Hepatocyte (in vitro differentiated cells): ENCODE measurements around the gene INO80. TPM values are rescaled to one million over a fixed set of nuclear protein-coding genes. Genes with fewer than 3 reads are reported as not detected.

Experiments
- DNase-seq: peaks from one replicate; pipeline ENCODE4 v3.0.0-alpha.2; 2016; ENCODE audit warnings: low spot score
- H2AFZ ChIP-seq: fragments of 200-600 bp; sonication (generic); 2 replicates; pipeline ENCODE4 v1.6.0; 2016; ENCODE audit warnings: antibody characterized with exemption, mild to moderate bottlenecking
- H3K27ac ChIP-seq: fragments of 200-600 bp; sonication (generic); 2 replicates; pipeline ENCODE4 v1.5.1; 2016; ENCODE audit warnings: mild to moderate bottlenecking
- H3K27me3 ChIP-seq: fragments of 200-600 bp; sonication (generic); 2 replicates; pipeline ENCODE4 v1.6.1; 2016
- H3K36me3 ChIP-seq: fragments of 200-600 bp; sonication (generic); replicated peaks from 2 replicates; pipeline ENCODE4 v1.5.1; 2016; ENCODE audit warnings: low read depth; ENCODE audit not compliant: insufficient read depth
- H3K4me1 ChIP-seq: fragments of 200-600 bp; sonication (generic); 2 replicates; pipeline ENCODE4 v1.5.1; 2016; ENCODE audit warnings: mild to moderate bottlenecking, moderate library complexity; ENCODE audit not compliant: insufficient read depth
- H3K4me2 ChIP-seq: fragments of 200-600 bp; sonication (generic); 2 replicates; pipeline ENCODE4 v1.6.0; 2016
- H3K4me3 ChIP-seq: fragments of 200-600 bp; sonication (generic); 2 replicates; pipeline ENCODE4 v1.5.1; 2016; ENCODE audit warnings: mild to moderate bottlenecking
- H3K79me2 ChIP-seq: fragments of 200-600 bp; sonication (generic); 2 replicates; pipeline ENCODE4 v1.6.0; 2017; ENCODE audit warnings: mild to moderate bottlenecking
- H3K9me2 ChIP-seq: fragments of 200-600 bp; sonication (generic); replicated peaks from 2 replicates; pipeline ENCODE4 v1.6.0; 2017; ENCODE audit warnings: mild to moderate bottlenecking; ENCODE audit not compliant: insufficient read depth
- H3K9me3 ChIP-seq: fragments of 200-600 bp; sonication (generic); 2 replicates; pipeline ENCODE4 v1.5.1; 2016; ENCODE audit warnings: low read depth, mild to moderate bottlenecking
- H4K20me1 ChIP-seq: fragments of 200-600 bp; sonication (generic); 2 replicates; pipeline ENCODE4 v1.6.0; 2016; ENCODE audit warnings: mild to moderate bottlenecking; ENCODE audit not compliant: insufficient read depth, poor library complexity, severe bottlenecking
- CTCF ChIP-seq: fragments of 200-600 bp; sonication (generic); IDR thresholded peaks from 2 replicates; pipeline ENCODE4 v1.5.1; 2016; ENCODE audit warnings: antibody characterized with exemption, mild to moderate bottlenecking; ENCODE audit not compliant: poor library complexity
- EZH2 ChIP-seq: fragments of 200-600 bp; sonication (generic); IDR thresholded peaks from 2 replicates; pipeline ENCODE4 v1.6.1; 2016; ENCODE audit warnings: antibody characterized with exemption, mild to moderate bottlenecking, borderline replicate concordance
- EZH2phosphoT487 ChIP-seq: fragments of 200-600 bp; sonication (generic); IDR thresholded peaks from one replicate; pipeline ENCODE4 v1.6.1; 2018; ENCODE audit warnings: antibody characterized with exemption, mild to moderate bottlenecking, low read depth, moderate library complexity; ENCODE audit not compliant: unreplicated experiment, severe bottlenecking
- WGBS: methylation state at CpG from one replicate; pipeline ENCODE4 v1.1.6; 2016; ENCODE audit warnings: low lambda C conversion rate; ENCODE audit errors: missing lambda C conversion rate; 5-methylcytosine and 5-hydroxymethylcytosine counted together
- polyA plus RNA-seq: library from polyadenylated mRNA; unstranded; fragments of >200 nt; fragmentation: Nextera tagmentation; extraction: Ambion mirVana; gene quantifications from 2 replicates; pipeline ENCODE4 v1.2.1, GENCODE V29; 2016
- total RNA-seq: library from RNA; depleted of rRNA; stranded (reverse); fragments of >200 nt; gene quantifications from 2 replicates; pipeline ENCODE4 v1.2.3, GENCODE V29; 2014

INO80 gene
- total and polyA plus RNA-seq, 2 experiments from 2014 or later = 4.5 to 15.5 TPM

DNA sequence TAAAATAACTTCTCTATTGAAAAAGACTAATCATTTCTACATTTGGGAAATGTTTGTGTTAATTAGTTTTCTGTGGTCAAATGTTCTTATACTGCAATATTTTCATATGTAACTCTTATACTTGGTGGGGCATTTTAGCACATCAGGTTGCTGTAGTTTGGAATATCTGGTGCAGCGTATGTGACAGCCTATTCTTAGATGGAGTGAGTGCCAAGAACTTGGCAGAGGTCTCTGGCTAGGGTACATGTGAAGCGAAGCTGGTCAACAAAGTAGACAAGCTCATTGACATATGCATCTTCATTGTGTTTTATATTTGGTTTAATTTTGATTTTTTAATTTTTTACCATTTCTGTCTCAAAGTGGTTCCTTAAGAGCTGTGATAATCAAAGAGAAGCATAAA is 109.6 kb downstream of the INO80 start:
- no peaks in the 10 kb centered on the region for H3K36me3 ChIP-seq
- H3K27ac ChIP-seq = no peak overlapping the region
- no peaks in the 10 kb centered on the region for H4K20me1 ChIP-seq
- H3K9me3 ChIP-seq = no peaks in the 10 kb centered on the region
- no peak for TF ChIP-seq EZH2
- H3K9me2 ChIP-seq = no peaks in the 10 kb centered on the region
- peaks cover 11% of the 10 kb centered on the region for H3K4me1 ChIP-seq
- no peak for DNase-seq
- no peaks in the 10 kb centered on the region for H3K27me3 ChIP-seq
- no peak overlapping the region for H3K4me3 ChIP-seq
- peaks cover 4% of the 10 kb centered on the region for H3K79me2 ChIP-seq
- no peak overlapping the region for H2AFZ ChIP-seq
- H3K4me2 ChIP-seq = no peak overlapping the region
- 100% methylated on average over 2 of the region's 2 CpGs for WGBS

GRCh38 chr15:41004490-41004889 is 111.6 kb downstream of the INO80 start:
- DNase-seq = no peak
- H3K79me2 ChIP-seq = peaks cover 4% of the 10 kb centered on the region
- H4K20me1 ChIP-seq = no peaks in the 10 kb centered on the region
- 83% methylated on average over 3 of the region's 3 CpGs for WGBS
- H3K4me3 ChIP-seq = no peak overlapping the region
- no peak overlapping the region for H3K4me2 ChIP-seq
- no peaks in the 10 kb centered on the region for H3K27me3 ChIP-seq
- H3K36me3 ChIP-seq = no peaks in the 10 kb centered on the region
- H3K4me1 ChIP-seq = peaks cover 16% of the 10 kb centered on the region
- no peaks in the 10 kb centered on the region for H3K9me3 ChIP-seq
- no peak overlapping the region for H2AFZ ChIP-seq
- no peak overlapping the region for H3K27ac ChIP-seq
- no peaks in the 10 kb centered on the region for H3K9me2 ChIP-seq
- TF ChIP-seq EZH2phosphoT487 = no peak
- no peak for TF ChIP-seq CTCF
- TF ChIP-seq EZH2 = no peak

DNA sequence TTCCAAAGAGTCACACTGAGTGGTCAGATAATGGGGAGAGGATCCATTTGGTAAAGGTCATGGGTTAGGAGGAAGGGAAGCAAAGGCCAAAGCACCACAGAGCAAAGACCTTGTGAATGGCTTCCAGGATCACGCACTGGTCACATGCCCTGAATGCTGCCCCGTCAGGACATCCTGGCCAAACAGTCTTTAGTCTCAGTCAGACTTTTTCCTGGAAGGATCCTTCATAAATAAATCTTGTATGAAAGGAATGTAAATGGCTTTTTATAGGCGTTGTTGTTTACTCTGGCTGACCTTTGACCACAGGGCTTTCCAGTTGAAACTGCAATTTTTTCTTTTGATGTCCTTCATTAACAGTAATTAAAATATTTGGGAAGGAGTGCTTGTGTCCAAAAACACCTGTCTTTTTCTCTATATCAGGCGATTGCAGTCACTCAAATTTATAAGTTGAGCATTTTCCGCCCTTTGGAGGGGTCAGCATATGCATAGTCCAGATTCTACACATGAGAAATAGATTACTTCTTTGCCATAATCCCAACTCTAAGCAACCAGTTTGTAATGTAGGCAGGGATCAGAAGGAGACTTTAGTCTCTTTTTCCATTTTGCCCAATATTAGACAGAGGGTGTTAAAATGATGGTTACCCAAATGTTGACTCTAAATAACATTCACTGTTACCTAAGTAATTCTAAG is 114.4 kb downstream of the INO80 start:
- no peak overlapping the region for H2AFZ ChIP-seq
- peak; percentile 56 for DNase-seq
- H3K4me3 ChIP-seq = no peak overlapping the region
- WGBS = 52% methylated on average over 5 of the region's 5 CpGs
- H3K27ac ChIP-seq = peak overlapping the region; percentile 87
- H3K9me3 ChIP-seq = no peaks in the 10 kb centered on the region
- no peaks in the 10 kb centered on the region for H4K20me1 ChIP-seq
- no peaks in the 10 kb centered on the region for H3K9me2 ChIP-seq
- H3K4me1 ChIP-seq = peaks cover 16% of the 10 kb centered on the region
- no peak overlapping the region for H3K4me2 ChIP-seq
- TF ChIP-seq CTCF = no peak
- TF ChIP-seq EZH2phosphoT487 = no peak
- TF ChIP-seq EZH2 = no peak
- H3K36me3 ChIP-seq = no peaks in the 10 kb centered on the region
- peaks cover 8% of the 10 kb centered on the region for H3K79me2 ChIP-seq
- H3K27me3 ChIP-seq = no peaks in the 10 kb centered on the region

- no peaks in the 10 kb centered on the region for H3K36me3 ChIP-seq
These were observed 116.9 kb downstream of the INO80 start for GRCh38 chr15:40999190-40999589.

More at GRCh38 chr15:40999190-40999589, 116.9 kb downstream of the INO80 start:
- no peak for TF ChIP-seq CTCF
- no peak for TF ChIP-seq EZH2phosphoT487
- no peak for TF ChIP-seq EZH2
- no peak overlapping the region for H3K4me2 ChIP-seq
- no peak overlapping the region for H2AFZ ChIP-seq
- H3K79me2 ChIP-seq = peaks cover 8% of the 10 kb centered on the region
- H3K27ac ChIP-seq = no peak overlapping the region
- no peaks in the 10 kb centered on the region for H3K9me3 ChIP-seq
- WGBS = 91% methylated on average over 4 of the region's 4 CpGs
- no peak for DNase-seq
- no peaks in the 10 kb centered on the region for H3K9me2 ChIP-seq
- H3K27me3 ChIP-seq = no peaks in the 10 kb centered on the region
- H3K4me1 ChIP-seq = peaks cover 16% of the 10 kb centered on the region
- H4K20me1 ChIP-seq = no peaks in the 10 kb centered on the region
- no peak overlapping the region for H3K4me3 ChIP-seq
